GM12891 (cell line): Measurements from ENCODE around the gene LY6G5C.

Source experiments
- POLR2A ChIP-seq: IDR thresholded peaks from 2 replicates; pipeline ENCODE4 v1.6.1; 2011; ENCODE audit warnings: low read depth, low read length, control low read depth
- POLR2AphosphoS5 ChIP-seq: IDR thresholded peaks from 2 replicates; pipeline ENCODE4 v1.6.1; 2011; ENCODE audit warnings: low read depth, low read length, control low read depth
- SPI1 ChIP-seq: IDR thresholded peaks from 2 replicates; pipeline ENCODE4 v1.6.1; 2011; ENCODE audit warnings: low read depth, low read length, control low read depth
- TAF1 ChIP-seq: IDR thresholded peaks from 2 replicates; pipeline ENCODE4 v1.6.1; 2011; ENCODE audit warnings: low read depth, low read length, control low read depth

DNA sequence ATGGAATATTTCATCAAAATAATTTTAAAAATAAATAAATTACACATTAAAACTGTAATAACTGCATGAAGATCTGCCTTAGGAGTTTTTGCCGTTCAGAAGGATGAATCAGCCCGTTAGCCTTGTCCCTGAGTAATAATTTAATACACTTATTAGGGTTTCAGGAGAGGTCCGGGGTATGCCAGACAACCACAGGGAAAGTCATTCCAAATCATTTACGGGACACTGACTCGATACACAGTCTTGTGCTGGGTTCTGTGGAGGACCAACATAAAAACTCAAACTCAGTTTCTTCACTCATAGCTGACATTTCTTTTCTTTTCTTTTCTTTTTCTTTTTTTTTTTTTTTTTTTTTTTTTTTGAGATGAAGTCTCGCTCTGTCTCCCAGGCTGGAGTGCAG lies 25.1 kb upstream of the LY6G5C start:
- TF ChIP-seq SPI1 (no peak), POLR2A (no peak), POLR2AphosphoS5 (no peak), TAF1 (no peak)
